OCI-LY7 (cell line): ENCODE measurements around the gene FOS. TPM values are rescaled to one million over a fixed set of nuclear protein-coding genes. Genes with fewer than 3 reads are reported as not detected.

Experiments
- BruUV-seq: library from RNA; stranded (reverse); fragments of 400-500 nt; replicated peaks from 2 replicates; lab custom pipeline; 2021; lab: Mats Ljungman, UMichigan
- CTCF ChIA-PET: fragments of 300-600 bp; sonication (Branson Sonifier 250); formaldehyde crosslinking; loops from one replicate; lab custom pipeline; 2022; ENCODE audit warnings: antibody characterized with exemption; ENCODE audit not compliant: unreplicated experiment; lab: Charles Lee
- POLR2A ChIA-PET: fragments of 300-600 bp; sonication (Branson Sonifier 250); formaldehyde crosslinking; loops from one replicate; lab custom pipeline; 2022; ENCODE audit warnings: antibody characterized with exemption; lab: Charles Lee
- DNase-seq: peaks from one replicate; pipeline ENCODE4 v3.0.0-alpha.2; 2015; ENCODE audit warnings: low spot score
- H2AFZ ChIP-seq: fragments of 200-600 bp; sonication (generic), shearing (Covaris generic); 2 replicates; pipeline ENCODE4 v1.6.1; 2014; ENCODE audit warnings: mild to moderate bottlenecking, antibody characterized with exemption, low read length, moderate library complexity
- H3K27ac ChIP-seq: fragments of 200-600 bp; sonication (generic); 2 replicates; pipeline ENCODE4 v1.5.1; 2014; ENCODE audit warnings: mixed run types, low read depth, mild to moderate bottlenecking, moderate library complexity, low read length, inconsistent platforms; ENCODE audit not compliant: poor library complexity, severe bottlenecking
- H3K36me3 ChIP-seq: fragments of 200-600 bp; sonication (generic); 2 replicates; pipeline ENCODE4 v1.6.1; 2014; ENCODE audit warnings: mild to moderate bottlenecking, antibody characterized with exemption, low read length, moderate library complexity, mixed read lengths; ENCODE audit not compliant: insufficient read depth
- H3K4me1 ChIP-seq: fragments of 200-600 bp; sonication (generic); 2 replicates; pipeline ENCODE4 v1.5.1; 2014; ENCODE audit warnings: mild to moderate bottlenecking, low read length; ENCODE audit not compliant: insufficient read depth, poor library complexity, severe bottlenecking
- H3K4me2 ChIP-seq: fragments of 200-600 bp; sonication (generic); 2 replicates; pipeline ENCODE4 v1.6.1; 2014; ENCODE audit warnings: mild to moderate bottlenecking, low read length
- H3K4me3 ChIP-seq: fragments of 200-600 bp; sonication (generic); 2 replicates; pipeline ENCODE4 v1.5.1; 2014; ENCODE audit warnings: mild to moderate bottlenecking, low read depth, low read length; ENCODE audit not compliant: poor library complexity, severe bottlenecking
- H3K79me2 ChIP-seq: fragments of 200-600 bp; sonication (generic); 2 replicates; pipeline ENCODE4 v1.6.1; 2016; ENCODE audit warnings: low read depth, mild to moderate bottlenecking, low read length, moderate library complexity, mixed read lengths; ENCODE audit not compliant: insufficient read depth
- H3K9me2 ChIP-seq: fragments of 200-600 bp; sonication (generic); 2 replicates; pipeline ENCODE4 v1.6.1; 2016; ENCODE audit warnings: mild to moderate bottlenecking, low read length, mixed read lengths; ENCODE audit not compliant: insufficient read depth
- H3K9me3 ChIP-seq: fragments of 200-600 bp; sonication (generic); 2 replicates; pipeline ENCODE4 v1.6.1; 2014; ENCODE audit warnings: mild to moderate bottlenecking, mixed run types, low read length, mixed read lengths
- H4K20me1 ChIP-seq: fragments of 200-600 bp; sonication (generic); 2 replicates; pipeline ENCODE4 v1.6.1; 2014; ENCODE audit warnings: mild to moderate bottlenecking, antibody characterized with exemption, low read length, moderate library complexity, mixed read lengths; ENCODE audit not compliant: insufficient read depth
- EZH2phosphoT487 ChIP-seq: fragments of 200-600 bp; sonication (generic); IDR thresholded peaks from 2 replicates; pipeline ENCODE4 v1.6.1; 2018; ENCODE audit warnings: low read depth, borderline replicate concordance, mild to moderate bottlenecking, mixed run types, antibody characterized with exemption, low read length, moderate library complexity, mixed read lengths
- intact Hi-C: fragments of 100-400 bp; cut with micrococcal nuclease; formaldehyde crosslinking; loops from one replicate; pipeline ENCODE4 v1.10.0; 2022; ENCODE audit not compliant: unreplicated experiment
- total RNA-seq, 2 experiments: library from RNA; depleted of rRNA in 1 of 2; stranded (reverse); fragments of >200 nt in 1 of 2; shearing (Covaris generic) in 1 of 2; gene quantifications; 2 replicates each; pipeline ENCODE4 v1.2.3, GENCODE V29; 2014 to 2022
- TF ChIP-seq, protein P1 (sequence below): fragments of 200-600 bp; sonication (generic); conservative IDR thresholded peaks from 2 replicates; pipeline ENCODE4 v1.5.1; 2014; ENCODE audit warnings: mild to moderate bottlenecking, antibody characterized with exemption, low read length, moderate library complexity, mixed read lengths

FOS gene
- total RNA-seq, 2 experiments from 2014 or later: 3.3 to 16.9 TPM

DNA sequence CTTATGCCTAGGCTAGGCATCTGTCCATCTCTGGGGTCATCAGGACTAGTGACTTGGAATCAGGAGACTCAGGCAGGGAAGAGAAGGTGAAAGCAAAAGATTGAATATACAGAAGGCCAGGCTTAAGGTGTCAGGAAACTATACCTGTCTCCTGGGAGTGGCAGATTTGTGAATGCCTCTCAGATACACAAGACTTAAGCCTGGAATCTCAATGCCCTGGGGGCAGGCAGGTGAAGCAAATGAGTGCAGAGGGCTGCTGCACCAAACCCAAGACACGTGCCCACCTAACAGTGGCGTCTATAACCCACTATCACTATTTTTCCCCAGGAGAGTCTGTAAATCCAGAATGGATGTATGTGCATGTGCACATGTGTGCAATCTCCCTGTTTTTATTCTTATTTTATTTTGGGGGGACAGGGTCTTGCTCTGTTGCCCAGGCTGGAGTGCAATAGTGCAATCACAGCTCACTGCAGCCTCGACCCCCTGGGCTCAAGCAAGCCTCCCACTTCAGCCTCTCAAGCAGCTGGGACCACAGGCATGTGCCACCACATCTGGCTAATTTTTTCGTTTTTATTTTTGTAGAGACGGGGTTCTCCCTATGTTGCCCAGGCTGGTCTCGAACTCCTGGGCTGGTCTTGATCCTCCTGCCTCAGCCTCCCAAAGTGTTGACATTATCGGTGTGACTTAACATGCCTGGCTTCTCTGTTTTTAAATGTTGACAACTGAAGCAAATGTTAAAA lies 31.9 kb upstream of the FOS start:
- POLR2A ChIA-PET: interaction anchor here (0.6 to 4.4 kb wide), 2 partner anchors 7 to 57 kb away, joined by 3 to 22 read pairs; no protein-coding TSS in a partner anchor
- H2AFZ ChIP-seq: peak overlapping the region; percentile 82
- intact Hi-C loops: no loop called here
- BruUV-seq: no TSS peak
- peak overlapping the region; percentile 43 for H3K4me3 ChIP-seq
- no peaks in the 10 kb centered on the region for H3K36me3 ChIP-seq
- H4K20me1 ChIP-seq: no peaks in the 10 kb centered on the region
- CTCF ChIA-PET: no interaction called here
- no peaks in the 10 kb centered on the region for H3K79me2 ChIP-seq
- no peaks in the 10 kb centered on the region for H3K9me3 ChIP-seq
- H3K4me2 ChIP-seq: peak overlapping the region; percentile 67
- peaks cover 55% of the 10 kb centered on the region for H3K4me1 ChIP-seq
- TF ChIP-seq EZH2phosphoT487: no peak
- TF ChIP-seq, protein P1, sequence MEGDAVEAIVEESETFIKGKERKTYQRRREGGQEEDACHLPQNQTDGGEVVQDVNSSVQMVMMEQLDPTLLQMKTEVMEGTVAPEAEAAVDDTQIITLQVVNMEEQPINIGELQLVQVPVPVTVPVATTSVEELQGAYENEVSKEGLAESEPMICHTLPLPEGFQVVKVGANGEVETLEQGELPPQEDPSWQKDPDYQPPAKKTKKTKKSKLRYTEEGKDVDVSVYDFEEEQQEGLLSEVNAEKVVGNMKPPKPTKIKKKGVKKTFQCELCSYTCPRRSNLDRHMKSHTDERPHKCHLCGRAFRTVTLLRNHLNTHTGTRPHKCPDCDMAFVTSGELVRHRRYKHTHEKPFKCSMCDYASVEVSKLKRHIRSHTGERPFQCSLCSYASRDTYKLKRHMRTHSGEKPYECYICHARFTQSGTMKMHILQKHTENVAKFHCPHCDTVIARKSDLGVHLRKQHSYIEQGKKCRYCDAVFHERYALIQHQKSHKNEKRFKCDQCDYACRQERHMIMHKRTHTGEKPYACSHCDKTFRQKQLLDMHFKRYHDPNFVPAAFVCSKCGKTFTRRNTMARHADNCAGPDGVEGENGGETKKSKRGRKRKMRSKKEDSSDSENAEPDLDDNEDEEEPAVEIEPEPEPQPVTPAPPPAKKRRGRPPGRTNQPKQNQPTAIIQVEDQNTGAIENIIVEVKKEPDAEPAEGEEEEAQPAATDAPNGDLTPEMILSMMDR: no peak
- no peaks in the 10 kb centered on the region for H3K9me2 ChIP-seq
- DNase-seq: no peak
- H3K27ac ChIP-seq: peak overlapping the region; percentile 88

GRCh38 chr14:75247286-75247922 lies 31.2 kb upstream of the FOS start:
- Histone ChIP-seq H3K9me3 (no peaks in the 10 kb centered on the region), H3K4me1 (peaks cover 55% of the 10 kb centered on the region), H3K4me3 (peak overlapping the region; percentile 43), H3K4me2 (peak overlapping the region; percentile 67), H3K27ac (peak overlapping the region; percentile 88), H3K36me3 (no peaks in the 10 kb centered on the region), H4K20me1 (no peaks in the 10 kb centered on the region), H3K9me2 (no peaks in the 10 kb centered on the region), H3K79me2 (no peaks in the 10 kb centered on the region), H2AFZ (peak overlapping the region; percentile 82)
- intact Hi-C loops: no loop called here
- peak; percentile 79 for DNase-seq
- POLR2A ChIA-PET: interaction anchor here (0.6 to 4.4 kb wide), 3 partner anchors 8 to 414 kb away, joined by 3 to 22 read pairs (median 3); partner anchors contain the start of gene TTLL5
- CTCF ChIA-PET: no interaction called here
- BruUV-seq: no TSS peak
- TF ChIP-seq, protein P1: no peak
- no peak for TF ChIP-seq EZH2phosphoT487
